ENCODE data around the gene NDUFB3.
A peak's percentile ranks its signal among the peaks of the same experiment; 100 is the strongest.

Gene NDUFB3

DNA sequence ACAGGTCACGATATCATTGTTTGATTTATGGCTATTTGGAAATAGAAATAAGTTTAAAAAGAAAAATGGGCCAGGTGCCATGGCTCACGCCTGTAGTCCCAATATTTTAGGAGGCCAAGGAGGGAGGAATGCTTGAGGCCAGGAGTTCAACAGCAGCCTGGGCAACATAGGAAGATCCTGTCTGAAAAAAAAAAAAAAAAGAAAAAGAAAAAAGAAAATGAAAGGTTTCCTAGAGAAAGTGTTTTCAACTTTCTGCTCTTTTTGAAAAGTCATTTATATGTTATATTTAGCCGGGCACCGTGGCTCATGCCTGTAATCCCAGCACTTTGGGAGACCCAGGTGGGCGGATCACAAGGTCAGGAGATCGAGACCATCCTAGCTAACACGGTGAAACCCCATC is 3.2 kb downstream of the NDUFB3 start (continued):
- no peak for TF ChIP-seq ZC3H10 (CRISPR knock-in tag; IDR thresholded peaks at IDR 0.05)

DNA sequence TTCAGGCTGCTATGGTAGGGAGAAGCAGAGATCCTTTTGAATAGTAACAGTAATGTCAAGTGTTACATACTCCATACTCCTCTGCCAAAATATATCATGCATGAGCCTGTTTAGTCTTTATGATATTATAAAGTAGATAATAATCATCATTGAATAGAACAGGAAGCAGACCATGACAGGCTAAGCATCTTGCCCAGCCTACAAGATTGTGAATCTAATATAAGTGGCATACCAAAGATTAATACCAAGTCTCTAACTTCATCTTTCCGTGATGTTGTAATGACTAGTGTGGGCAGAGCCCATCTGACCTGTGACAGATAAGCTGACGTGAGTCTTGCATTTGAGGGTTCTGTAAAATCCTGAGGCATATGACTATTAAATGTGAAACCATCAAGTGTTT is 13.1 kb downstream of the NDUFB3 start:
- ATAC-seq: peak; percentile 32; the same call in 1 of the 3 replicates
- TF ChIP-seq OSR1 (CRISPR knock-in tag; IDR thresholded peaks at IDR 0.05) (no peak), ISL1 (CRISPR knock-in tag; IDR thresholded peaks at IDR 0.05) (peak; percentile 93), ZC3H10 (CRISPR knock-in tag; IDR thresholded peaks at IDR 0.05) (no peak), ESRRG (CRISPR knock-in tag; IDR thresholded peaks at IDR 0.05) (no peak), BACH2 (CRISPR knock-in tag; IDR thresholded peaks at IDR 0.05; ENCODE audit: borderline replicate concordance) (no peak), ZFP30 (CRISPR knock-in tag; IDR thresholded peaks at IDR 0.05) (no peak), RARB (CRISPR knock-in tag; IDR thresholded peaks at IDR 0.05) (no peak), TCF4 (CRISPR knock-in tag; IDR thresholded peaks at IDR 0.05; ENCODE audit: borderline replicate concordance) (peak; percentile 80), ZNF565 (CRISPR knock-in tag; conservative IDR thresholded peaks at IDR 0.05; ENCODE audit: low read depth) (no peak), ZNF8 (CRISPR knock-in tag; IDR thresholded peaks at IDR 0.05) (no peak), CSDC2 (CRISPR knock-in tag; IDR thresholded peaks at IDR 0.05) (no peak), SNAI2 (CRISPR knock-in tag; IDR thresholded peaks at IDR 0.05) (no peak), ZFP3 (CRISPR knock-in tag; IDR thresholded peaks at IDR 0.05) (peak; percentile 61), ARNTL (CRISPR knock-in tag; IDR thresholded peaks at IDR 0.05; ENCODE audit: borderline replicate concordance, low read depth) (no peak), TOX (CRISPR knock-in tag; IDR thresholded peaks at IDR 0.05; ENCODE audit: borderline replicate concordance) (no peak), GLIS3 (CRISPR knock-in tag; IDR thresholded peaks at IDR 0.05) (0 out of 2 replicates have a peak, but pooled peaks have one; percentile 5), ZNF70 (CRISPR knock-in tag; IDR thresholded peaks at IDR 0.05) (no peak)
- TF ChIP-seq, protein P1, sequence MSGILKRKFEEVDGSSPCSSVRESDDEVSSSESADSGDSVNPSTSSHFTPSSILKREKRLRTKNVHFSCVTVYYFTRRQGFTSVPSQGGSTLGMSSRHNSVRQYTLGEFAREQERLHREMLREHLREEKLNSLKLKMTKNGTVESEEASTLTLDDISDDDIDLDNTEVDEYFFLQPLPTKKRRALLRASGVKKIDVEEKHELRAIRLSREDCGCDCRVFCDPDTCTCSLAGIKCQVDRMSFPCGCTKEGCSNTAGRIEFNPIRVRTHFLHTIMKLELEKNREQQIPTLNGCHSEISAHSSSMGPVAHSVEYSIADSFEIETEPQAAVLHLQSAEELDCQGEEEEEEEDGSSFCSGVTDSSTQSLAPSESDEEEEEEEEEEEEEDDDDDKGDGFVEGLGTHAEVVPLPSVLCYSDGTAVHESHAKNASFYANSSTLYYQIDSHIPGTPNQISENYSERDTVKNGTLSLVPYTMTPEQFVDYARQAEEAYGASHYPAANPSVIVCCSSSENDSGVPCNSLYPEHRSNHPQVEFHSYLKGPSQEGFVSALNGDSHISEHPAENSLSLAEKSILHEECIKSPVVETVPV (CRISPR knock-in tag; IDR thresholded peaks at IDR 0.05): no peak
- TF ChIP-seq, protein P2, sequence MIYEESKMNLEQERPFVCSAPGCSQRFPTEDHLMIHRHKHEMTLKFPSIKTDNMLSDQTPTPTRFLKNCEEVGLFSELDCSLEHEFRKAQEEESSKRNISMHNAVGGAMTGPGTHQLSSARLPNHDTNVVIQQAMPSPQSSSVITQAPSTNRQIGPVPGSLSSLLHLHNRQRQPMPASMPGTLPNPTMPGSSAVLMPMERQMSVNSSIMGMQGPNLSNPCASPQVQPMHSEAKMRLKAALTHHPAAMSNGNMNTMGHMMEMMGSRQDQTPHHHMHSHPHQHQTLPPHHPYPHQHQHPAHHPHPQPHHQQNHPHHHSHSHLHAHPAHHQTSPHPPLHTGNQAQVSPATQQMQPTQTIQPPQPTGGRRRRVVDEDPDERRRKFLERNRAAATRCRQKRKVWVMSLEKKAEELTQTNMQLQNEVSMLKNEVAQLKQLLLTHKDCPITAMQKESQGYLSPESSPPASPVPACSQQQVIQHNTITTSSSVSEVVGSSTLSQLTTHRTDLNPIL (CRISPR knock-in tag; IDR thresholded peaks at IDR 0.05; ENCODE audit: low read depth): peak; percentile 83
- TF ChIP-seq, protein P3, sequence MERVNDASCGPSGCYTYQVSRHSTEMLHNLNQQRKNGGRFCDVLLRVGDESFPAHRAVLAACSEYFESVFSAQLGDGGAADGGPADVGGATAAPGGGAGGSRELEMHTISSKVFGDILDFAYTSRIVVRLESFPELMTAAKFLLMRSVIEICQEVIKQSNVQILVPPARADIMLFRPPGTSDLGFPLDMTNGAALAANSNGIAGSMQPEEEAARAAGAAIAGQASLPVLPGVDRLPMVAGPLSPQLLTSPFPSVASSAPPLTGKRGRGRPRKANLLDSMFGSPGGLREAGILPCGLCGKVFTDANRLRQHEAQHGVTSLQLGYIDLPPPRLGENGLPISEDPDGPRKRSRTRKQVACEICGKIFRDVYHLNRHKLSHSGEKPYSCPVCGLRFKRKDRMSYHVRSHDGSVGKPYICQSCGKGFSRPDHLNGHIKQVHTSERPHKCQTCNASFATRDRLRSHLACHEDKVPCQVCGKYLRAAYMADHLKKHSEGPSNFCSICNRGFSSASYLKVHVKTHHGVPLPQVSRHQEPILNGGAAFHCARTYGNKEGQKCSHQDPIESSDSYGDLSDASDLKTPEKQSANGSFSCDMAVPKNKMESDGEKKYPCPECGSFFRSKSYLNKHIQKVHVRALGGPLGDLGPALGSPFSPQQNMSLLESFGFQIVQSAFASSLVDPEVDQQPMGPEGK (CRISPR knock-in tag; IDR thresholded peaks at IDR 0.05; ENCODE audit: borderline replicate concordance): no peak
- TF ChIP-seq, protein P4, sequence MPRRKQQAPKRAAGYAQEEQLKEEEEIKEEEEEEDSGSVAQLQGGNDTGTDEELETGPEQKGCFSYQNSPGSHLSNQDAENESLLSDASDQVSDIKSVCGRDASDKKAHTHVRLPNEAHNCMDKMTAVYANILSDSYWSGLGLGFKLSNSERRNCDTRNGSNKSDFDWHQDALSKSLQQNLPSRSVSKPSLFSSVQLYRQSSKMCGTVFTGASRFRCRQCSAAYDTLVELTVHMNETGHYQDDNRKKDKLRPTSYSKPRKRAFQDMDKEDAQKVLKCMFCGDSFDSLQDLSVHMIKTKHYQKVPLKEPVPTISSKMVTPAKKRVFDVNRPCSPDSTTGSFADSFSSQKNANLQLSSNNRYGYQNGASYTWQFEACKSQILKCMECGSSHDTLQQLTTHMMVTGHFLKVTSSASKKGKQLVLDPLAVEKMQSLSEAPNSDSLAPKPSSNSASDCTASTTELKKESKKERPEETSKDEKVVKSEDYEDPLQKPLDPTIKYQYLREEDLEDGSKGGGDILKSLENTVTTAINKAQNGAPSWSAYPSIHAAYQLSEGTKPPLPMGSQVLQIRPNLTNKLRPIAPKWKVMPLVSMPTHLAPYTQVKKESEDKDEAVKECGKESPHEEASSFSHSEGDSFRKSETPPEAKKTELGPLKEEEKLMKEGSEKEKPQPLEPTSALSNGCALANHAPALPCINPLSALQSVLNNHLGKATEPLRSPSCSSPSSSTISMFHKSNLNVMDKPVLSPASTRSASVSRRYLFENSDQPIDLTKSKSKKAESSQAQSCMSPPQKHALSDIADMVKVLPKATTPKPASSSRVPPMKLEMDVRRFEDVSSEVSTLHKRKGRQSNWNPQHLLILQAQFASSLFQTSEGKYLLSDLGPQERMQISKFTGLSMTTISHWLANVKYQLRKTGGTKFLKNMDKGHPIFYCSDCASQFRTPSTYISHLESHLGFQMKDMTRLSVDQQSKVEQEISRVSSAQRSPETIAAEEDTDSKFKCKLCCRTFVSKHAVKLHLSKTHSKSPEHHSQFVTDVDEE (CRISPR knock-in tag; IDR thresholded peaks at IDR 0.05): peak; percentile 85
- TF ChIP-seq, protein P5, sequence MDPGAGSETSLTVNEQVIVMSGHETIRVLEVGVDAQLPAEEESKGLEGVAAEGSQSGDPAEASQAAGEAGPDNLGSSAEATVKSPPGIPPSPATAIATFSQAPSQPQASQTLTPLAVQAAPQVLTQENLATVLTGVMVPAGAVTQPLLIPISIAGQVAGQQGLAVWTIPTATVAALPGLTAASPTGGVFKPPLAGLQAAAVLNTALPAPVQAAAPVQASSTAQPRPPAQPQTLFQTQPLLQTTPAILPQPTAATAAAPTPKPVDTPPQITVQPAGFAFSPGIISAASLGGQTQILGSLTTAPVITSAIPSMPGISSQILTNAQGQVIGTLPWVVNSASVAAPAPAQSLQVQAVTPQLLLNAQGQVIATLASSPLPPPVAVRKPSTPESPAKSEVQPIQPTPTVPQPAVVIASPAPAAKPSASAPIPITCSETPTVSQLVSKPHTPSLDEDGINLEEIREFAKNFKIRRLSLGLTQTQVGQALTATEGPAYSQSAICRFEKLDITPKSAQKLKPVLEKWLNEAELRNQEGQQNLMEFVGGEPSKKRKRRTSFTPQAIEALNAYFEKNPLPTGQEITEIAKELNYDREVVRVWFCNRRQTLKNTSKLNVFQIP (CRISPR knock-in tag; IDR thresholded peaks at IDR 0.05; ENCODE audit: borderline replicate concordance, low read depth): no peak

DNA sequence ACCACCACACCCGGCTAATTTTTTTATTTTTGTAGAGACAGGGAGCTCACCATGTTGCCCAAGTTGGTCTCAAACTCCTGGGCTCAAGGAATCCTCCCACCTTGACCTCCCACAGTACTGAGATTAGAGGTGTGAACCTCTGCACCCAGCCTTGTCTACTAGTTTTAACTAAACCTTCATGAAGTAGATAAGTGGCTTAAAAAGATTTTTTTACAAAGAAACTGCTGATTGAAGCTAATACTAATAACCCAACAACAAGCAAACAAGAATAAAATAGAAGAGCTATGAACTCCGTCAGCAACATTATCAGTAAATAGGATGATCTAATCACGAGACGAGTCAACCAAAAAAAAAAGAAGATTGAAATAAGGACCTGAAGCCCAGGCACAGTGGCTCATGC is 18.8 kb downstream of the NDUFB3 start:
- no peak for ATAC-seq
- TF ChIP-seq BACH2 (CRISPR knock-in tag; IDR thresholded peaks at IDR 0.05; ENCODE audit: borderline replicate concordance) (no peak), TOX (CRISPR knock-in tag; IDR thresholded peaks at IDR 0.05; ENCODE audit: borderline replicate concordance) (no peak), ZC3H10 (CRISPR knock-in tag; IDR thresholded peaks at IDR 0.05) (no peak), ZNF8 (CRISPR knock-in tag; IDR thresholded peaks at IDR 0.05) (no peak), ZNF70 (CRISPR knock-in tag; IDR thresholded peaks at IDR 0.05) (no peak), TCF4 (CRISPR knock-in tag; IDR thresholded peaks at IDR 0.05; ENCODE audit: borderline replicate concordance) (no peak), PPARA (CRISPR knock-in tag; IDR thresholded peaks at IDR 0.05; ENCODE audit: borderline replicate concordance) (no peak), SNAI2 (CRISPR knock-in tag; IDR thresholded peaks at IDR 0.05) (no peak), ISL1 (CRISPR knock-in tag; IDR thresholded peaks at IDR 0.05) (no peak), ZFP30 (CRISPR knock-in tag; IDR thresholded peaks at IDR 0.05) (no peak), ARNTL (CRISPR knock-in tag; IDR thresholded peaks at IDR 0.05; ENCODE audit: borderline replicate concordance, low read depth) (no peak), RARB (CRISPR knock-in tag; IDR thresholded peaks at IDR 0.05) (no peak)
- TF ChIP-seq, protein P5 (CRISPR knock-in tag; IDR thresholded peaks at IDR 0.05; ENCODE audit: borderline replicate concordance, low read depth): no peak
- TF ChIP-seq, protein P1 (CRISPR knock-in tag; IDR thresholded peaks at IDR 0.05): no peak
- TF ChIP-seq, protein P2 (CRISPR knock-in tag; IDR thresholded peaks at IDR 0.05; ENCODE audit: low read depth): no peak
